ENCODE results near the gene SCYGR1.
"Not testable (repeated sequence)": the region's sequence is repeated elsewhere in the genome, so short reads cannot be mapped to it uniquely, and the experiment has no call there.

SCYGR1 gene

GRCh38 chr2:227367427-227367795 lies 20.3 kb downstream of the SCYGR1 start:
- Histone ChIP-seq H3K9ac (ENCODE audit: low read depth, low read length, poor library complexity, severe bottlenecking) (no peak overlapping the region), H3K4me2 (ENCODE audit: low read depth, low read length, poor library complexity, severe bottlenecking) (no peak overlapping the region)

DNA sequence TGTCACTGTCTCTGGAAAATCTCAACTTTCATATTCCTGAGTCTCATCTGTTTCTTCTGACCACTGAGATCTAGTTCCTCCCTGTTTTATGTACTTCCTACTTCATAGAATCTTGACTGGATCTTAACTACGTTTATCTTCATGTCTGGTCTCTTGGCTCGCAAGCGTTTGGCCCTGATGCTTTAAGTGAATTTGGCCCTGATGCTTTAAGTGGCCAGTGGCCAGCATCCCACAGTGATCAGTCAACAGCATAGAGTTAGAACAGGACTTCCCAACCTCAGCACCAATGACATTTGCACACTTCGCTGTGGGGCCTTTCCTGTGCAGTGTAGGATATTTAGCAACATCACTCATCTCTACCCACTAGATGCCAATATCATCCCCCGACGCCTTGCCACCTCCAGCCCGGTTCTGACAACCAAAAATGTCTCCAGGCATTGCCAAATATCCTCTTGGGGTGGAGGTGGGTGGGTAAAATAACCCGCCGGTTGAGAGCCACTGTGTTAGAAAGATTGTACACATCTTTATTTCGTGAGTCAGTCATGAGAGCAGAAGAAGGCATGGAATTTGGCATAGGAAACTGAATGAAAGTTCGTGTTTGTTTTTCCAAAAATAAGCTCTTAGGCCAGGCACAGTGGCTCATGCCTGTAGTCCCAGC lies 20.9 kb downstream of the SCYGR1 start:
- Histone ChIP-seq H3K9me2 (replicated peaks; ENCODE audit: low read depth, low read length) (no peaks in the 10 kb centered on the region), H3K4me1 (ENCODE audit: insufficient read depth, low read length, poor library complexity, severe bottlenecking) (no peaks in the 10 kb centered on the region), H3K36me3 (ENCODE audit: insufficient read depth, low read length) (no peaks in the 10 kb centered on the region), H3K9ac (ENCODE audit: low read depth, low read length, poor library complexity, severe bottlenecking) (no peak overlapping the region), H3F3A (ENCODE audit: low read depth) (no peaks in the 10 kb centered on the region), H3K27me3 (ENCODE audit: insufficient read depth, low read length, poor library complexity, severe bottlenecking) (no peaks in the 10 kb centered on the region), H4K20me1 (ENCODE audit: insufficient read depth, low read length, poor library complexity, severe bottlenecking) (no peaks in the 10 kb centered on the region), H3K9me3 (ENCODE audit: insufficient read depth, low read depth, low read length) (no peaks in the 10 kb centered on the region), H3K79me2 (ENCODE audit: insufficient read depth, low read length) (no peaks in the 10 kb centered on the region), H3K4me2 (ENCODE audit: low read depth, low read length, poor library complexity, severe bottlenecking) (no peak overlapping the region), H2AFZ (ENCODE audit: low read length) (no peak overlapping the region), H3K4me3 (ENCODE audit: low read length, poor library complexity, severe bottlenecking) (no peak overlapping the region)
- TF ChIP-seq EZH2phosphoT487 (IDR thresholded peaks at IDR 0.05; ENCODE audit: borderline replicate concordance) (no peak), CTCF (conservative IDR thresholded peaks at IDR 0.05; ENCODE audit: low read length) (no peak)

More at GRCh38 chr2:227367427-227367795, 20.3 kb downstream of the SCYGR1 start:
- H3K4me3 ChIP-seq (ENCODE audit: low read length, poor library complexity, severe bottlenecking) = no peak overlapping the region
- no peaks in the 10 kb centered on the region for H3K27me3 ChIP-seq (ENCODE audit: insufficient read depth, low read length, poor library complexity, severe bottlenecking)
- no peaks in the 10 kb centered on the region for H3K4me1 ChIP-seq (ENCODE audit: insufficient read depth, low read length, poor library complexity, severe bottlenecking)
- H2AFZ ChIP-seq (ENCODE audit: low read length) = no peak overlapping the region
- no peaks in the 10 kb centered on the region for H4K20me1 ChIP-seq (ENCODE audit: insufficient read depth, low read length, poor library complexity, severe bottlenecking)
- no peaks in the 10 kb centered on the region for H3K79me2 ChIP-seq (ENCODE audit: insufficient read depth, low read length)
- no peaks in the 10 kb centered on the region for H3K9me2 ChIP-seq (replicated peaks; ENCODE audit: low read depth, low read length)
- no peaks in the 10 kb centered on the region for H3K9me3 ChIP-seq (ENCODE audit: insufficient read depth, low read depth, low read length)
- TF ChIP-seq CTCF (conservative IDR thresholded peaks at IDR 0.05; ENCODE audit: low read length) (no peak), EZH2phosphoT487 (IDR thresholded peaks at IDR 0.05; ENCODE audit: borderline replicate concordance) (no peak)
- no peaks in the 10 kb centered on the region for H3F3A ChIP-seq (ENCODE audit: low read depth)
- no peaks in the 10 kb centered on the region for H3K36me3 ChIP-seq (ENCODE audit: insufficient read depth, low read length)

- H3K79me2 ChIP-seq (ENCODE audit: insufficient read depth, low read length) = no peaks in the 10 kb centered on the region
- no peaks in the 10 kb centered on the region for H3K9me3 ChIP-seq (ENCODE audit: insufficient read depth, low read depth, low read length)
- no peaks in the 10 kb centered on the region for H3K36me3 ChIP-seq (ENCODE audit: insufficient read depth, low read length)
- H3K4me1 ChIP-seq (ENCODE audit: insufficient read depth, low read length, poor library complexity, severe bottlenecking) = no peaks in the 10 kb centered on the region
- H3F3A ChIP-seq (ENCODE audit: low read depth) = no peaks in the 10 kb centered on the region
- no peak overlapping the region for H3K4me2 ChIP-seq (ENCODE audit: low read depth, low read length, poor library complexity, severe bottlenecking)
- H4K20me1 ChIP-seq (ENCODE audit: insufficient read depth, low read length, poor library complexity, severe bottlenecking) = no peaks in the 10 kb centered on the region
- H2AFZ ChIP-seq (ENCODE audit: low read length) = no peak overlapping the region
- TF ChIP-seq EZH2phosphoT487 (IDR thresholded peaks at IDR 0.05; ENCODE audit: borderline replicate concordance) = no peak
- TF ChIP-seq CTCF (conservative IDR thresholded peaks at IDR 0.05; ENCODE audit: low read length) = no peak
- H3K27me3 ChIP-seq (ENCODE audit: insufficient read depth, low read length, poor library complexity, severe bottlenecking) = no peaks in the 10 kb centered on the region
- no peak overlapping the region for H3K4me3 ChIP-seq (ENCODE audit: low read length, poor library complexity, severe bottlenecking)
- H3K9ac ChIP-seq (ENCODE audit: low read depth, low read length, poor library complexity, severe bottlenecking) = no peak overlapping the region
- H3K9me2 ChIP-seq (replicated peaks; ENCODE audit: low read depth, low read length) = no peaks in the 10 kb centered on the region
These were observed 21.9 kb downstream of the SCYGR1 start for GRCh38 chr2:227365833-227366232.

DNA sequence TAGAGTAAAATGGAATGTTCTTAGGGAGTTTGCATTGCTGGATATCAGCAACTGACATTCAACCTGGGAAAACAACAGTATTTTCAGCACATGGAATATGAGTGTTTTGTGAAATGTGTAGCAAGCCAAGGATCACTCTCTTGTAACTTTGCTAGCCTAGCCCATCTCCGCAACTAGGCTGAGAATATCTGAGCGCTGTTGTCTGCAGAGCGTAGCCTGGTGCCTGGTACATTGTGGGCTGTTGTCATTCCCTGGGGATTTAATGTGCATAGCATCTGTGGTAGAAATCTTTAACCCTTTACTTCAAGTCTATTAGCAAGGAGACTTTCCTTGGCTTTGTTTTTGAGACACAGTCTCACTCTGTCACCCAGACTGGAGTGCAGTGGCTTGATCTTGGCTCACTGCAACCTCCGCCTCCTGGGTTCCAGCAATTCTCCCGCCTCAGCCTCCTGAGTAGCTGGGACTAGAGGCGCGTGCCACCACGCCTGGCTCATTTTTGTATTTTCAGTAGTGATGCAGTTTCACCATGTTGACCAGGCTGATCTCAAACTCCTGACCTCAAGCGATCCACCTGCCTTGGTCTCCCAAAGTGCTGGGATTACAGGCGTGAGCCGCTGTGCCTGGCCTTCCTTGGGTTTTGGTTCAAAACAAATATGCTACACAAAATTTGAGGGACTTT lies 23.0 kb downstream of the SCYGR1 start:
- not testable (repeated sequence) for H3K9ac ChIP-seq (ENCODE audit: low read depth, low read length, poor library complexity, severe bottlenecking); H3K9me3 ChIP-seq (ENCODE audit: insufficient read depth, low read depth, low read length); H4K20me1 ChIP-seq (ENCODE audit: insufficient read depth, low read length, poor library complexity, severe bottlenecking); H3K27me3 ChIP-seq (ENCODE audit: insufficient read depth, low read length, poor library complexity, severe bottlenecking); H3K4me3 ChIP-seq (ENCODE audit: low read length, poor library complexity, severe bottlenecking); H3K4me2 ChIP-seq (ENCODE audit: low read depth, low read length, poor library complexity, severe bottlenecking); H3K36me3 ChIP-seq (ENCODE audit: insufficient read depth, low read length); H2AFZ ChIP-seq (ENCODE audit: low read length); H3K4me1 ChIP-seq (ENCODE audit: insufficient read depth, low read length, poor library complexity, severe bottlenecking); H3K79me2 ChIP-seq (ENCODE audit: insufficient read depth, low read length); H3F3A ChIP-seq (ENCODE audit: low read depth); H3K9me2 ChIP-seq (replicated peaks; ENCODE audit: low read depth, low read length)

Data from Loucy (cell line).